Left lung (tissue), 10 donors: ENCODE measurements around the gene GATD1. TPM values are rescaled to one million over a fixed set of nuclear protein-coding genes. Genes with fewer than 3 reads are reported as not detected.

Experiments
- ATAC-seq: fragments of 200-7000 bp; cut with Tn5 transposase; one replicate; pipeline ENCODE4 v1.9.1; 2020; ENCODE audit warnings: moderate library complexity
- DNase-seq, 4 donors: peaks; one replicate each; pipeline ENCODE4 v3.0.0-alpha.2; 2013 to 2020
- H3K27ac ChIP-seq, 2 donors: fragments of 200-600 bp; sonication (generic) in 1 of 2; one replicate each; pipeline versions ENCODE4 v1.5.0 to v1.8.0; 2020 to 2021
- H3K27me3 ChIP-seq, 2 donors: fragments of 200-600 bp; sonication (generic) in 1 of 2; one replicate each; pipeline versions ENCODE4 v1.5.0 to v1.8.0; 2020 to 2021
- H3K36me3 ChIP-seq, 2 donors: fragments of 200-600 bp; sonication (generic) in 1 of 2; one replicate each; pipeline versions ENCODE4 v1.5.0 to v1.8.0; 2020 to 2021
- H3K4me1 ChIP-seq, 2 donors: fragments of 200-600 bp; one replicate each; pipeline ENCODE4 v1.8.0; 2021
- H3K4me3 ChIP-seq, 2 donors: fragments of 200-600 bp; sonication (generic) in 1 of 2; one replicate each; pipeline versions ENCODE4 v1.5.0 to v1.8.0; 2020 to 2021; ENCODE audit warnings: mild to moderate bottlenecking in 1 of 2
- H3K9me3 ChIP-seq, 2 donors: fragments of 200-600 bp; sonication (generic) in 1 of 2; one replicate each; pipeline versions ENCODE4 v1.5.0 to v1.8.0; 2020 to 2021
- CTCF ChIP-seq, 2 donors: fragments of 200-600 bp; sonication (generic) in 1 of 2; IDR thresholded peaks; one replicate each; pipeline versions ENCODE4 v1.5.0 to v1.8.0; 2021; ENCODE audit warnings: antibody characterized with exemption in 2 of 2
- intact Hi-C, 2 donors: fragments of 100-400 bp; cut with DNase I; formaldehyde crosslinking; loops; one replicate each; pipeline versions ENCODE4 v1.11.2 to v1.14.2; 2022
- polyA plus RNA-seq, 6 donors: library from polyadenylated mRNA; unstranded; fragments of 120-200 nt; gene quantifications; one replicate each; pipeline ENCODE4 v1.2.1, GENCODE V29; 2013; ENCODE audit not compliant: insufficient read length in 6 of 6
- total RNA-seq, 2 donors: library from RNA; stranded (reverse); fragmentation: NEBNext Ultra II Directional; extraction: Animal tissue kit (Norgen Biotek cat#: 25700); gene quantifications; one replicate each; pipeline ENCODE4 v1.2.1, GENCODE V29; 2021
- donor health status: DM: no; HTN: yes; CAD: no.
- donor health status: DM: no; HTN: no; CAD: no.

Gene GATD1
- total and polyA plus RNA-seq, 8 donors, result 51.7 to 87.1 (median 64.7) TPM

- Histone ChIP-seq H3K36me3 (peaks cover 0 to 37% of the 10 kb centered on the region in 2 donors), H3K4me3 (no peak overlapping the region), H3K9me3 (no peaks in the 10 kb centered on the region), H3K27me3 (peaks cover 0 to 31% of the 10 kb centered on the region in 2 donors), H3K4me1 (peaks cover 10 to 17% of the 10 kb centered on the region in 2 donors), H3K27ac (no peak overlapping the region)
- DNase-seq (no peak), ATAC-seq (no peak)
- no peak for TF ChIP-seq CTCF (IDR thresholded peaks at IDR 0.05)
- intact Hi-C loops, result no loop called here
Observed at GRCh38 chr11:790721-791564, 13.7 kb upstream of the GATD1 start.

- Histone ChIP-seq H3K4me3 (no peak within 1 kb of the TSS), H3K4me1 (peaks cover under 1 to 7% of the 10 kb centered on the region in 2 donors), H3K36me3 (peaks cover 0 to 37% of the 10 kb centered on the region in 2 donors), H3K27ac (no peak within 1 kb of the TSS), H3K27me3 (peaks cover 0 to 31% of the 10 kb centered on the region in 2 donors), H3K9me3 (no peaks in the 10 kb centered on the region)
- ATAC-seq, result no peak
- intact Hi-C loops, result no loop called here
- no peak for TF ChIP-seq CTCF (IDR thresholded peaks at IDR 0.05)
- DNase-seq, result peak in 1 of 4 donors; percentile 78
Observed at GRCh38 chr11:789943-790342, 12.7 kb upstream of the GATD1 start, which contains the start of gene CEND1. CEND1 (minus strand) TSS chr11:790090; CDS start chr11:788576, 1,514 bp downstream.

GRCh38 chr11:788953-789940 is 12.0 kb upstream of the GATD1 start:
- no peak for DNase-seq
- no peaks in the 10 kb centered on the region for H3K4me1 ChIP-seq
- no peaks in the 10 kb centered on the region for H3K9me3 ChIP-seq

GRCh38 chr11:788009-788640 is 10.8 kb upstream of the GATD1 start:
- DNase-seq (no peak), ATAC-seq (no peak)
- intact Hi-C loops, result no loop called here
- Histone ChIP-seq H3K36me3 (peaks cover 0 to 21% of the 10 kb centered on the region in 2 donors), H3K27me3 (peaks cover 0 to 31% of the 10 kb centered on the region in 2 donors), H3K4me1 (peaks cover 0 to 4% of the 10 kb centered on the region in 2 donors), H3K27ac (no peak overlapping the region), H3K9me3 (no peaks in the 10 kb centered on the region), H3K4me3 (no peak overlapping the region)
- no peak for TF ChIP-seq CTCF (IDR thresholded peaks at IDR 0.05)

More at GRCh38 chr11:788953-789940, 12.0 kb upstream of the GATD1 start:
- intact Hi-C loops, result no loop called here
- ATAC-seq, result no peak
- Histone ChIP-seq H3K36me3 (peaks cover 0 to 32% of the 10 kb centered on the region in 2 donors), H3K4me3 (no peak overlapping the region), H3K27ac (no peak overlapping the region), H3K27me3 (peaks cover 0 to 31% of the 10 kb centered on the region in 2 donors)
- no peak for TF ChIP-seq CTCF (IDR thresholded peaks at IDR 0.05)
